H1 (cell line): ENCODE results near the gene STK32A. TPM values are rescaled to one million over a fixed set of nuclear protein-coding genes. Genes with fewer than 3 reads are reported as not detected.

Experiments
- ATF3 ChIP-seq: IDR thresholded peaks from 2 replicates; pipeline ENCODE4 v1.6.1; 2011; ENCODE audit warnings: low read depth, mild to moderate bottlenecking, low read length; ENCODE audit not compliant: insufficient read depth
- HDAC2 ChIP-seq, 2 experiments: fragments of 300-600 bp in 1 of 2; sonication (generic) in 1 of 2; IDR thresholded peaks; 2 replicates each; pipeline ENCODE4 v1.6.1; 2011 to 2012; ENCODE audit warnings: low read depth in 2 of 2, low read length in 2 of 2, mild to moderate bottlenecking in 2 of 2, moderate library complexity in 2 of 2, borderline replicate concordance in 1 of 2, inconsistent platforms in 1 of 2
- KDM1A ChIP-seq: fragments of 200-600, 300-600 bp; sonication (generic); IDR thresholded peaks from 2 replicates; pipeline ENCODE4 v1.7.1; 2016; ENCODE audit warnings: mild to moderate bottlenecking, low read length, borderline replicate concordance
- POLR2AphosphoS5 ChIP-seq: IDR thresholded peaks from 2 replicates; pipeline ENCODE4 v1.6.1; 2011; ENCODE audit warnings: low read depth, low read length
- RNF2 ChIP-seq: fragments of 200-900, 300-1000 bp; sonication (generic); IDR thresholded peaks from 2 replicates; pipeline ENCODE4 v1.7.1; 2016; ENCODE audit warnings: borderline replicate concordance, low read depth, mild to moderate bottlenecking, antibody characterized with exemption, low read length; ENCODE audit not compliant: poor library complexity, severe bottlenecking; ENCODE audit errors: missing control alignments
- SUZ12 ChIP-seq: fragments of 200-600 bp; sonication (generic); IDR thresholded peaks from 2 replicates; pipeline ENCODE4 v1.6.1; 2012; ENCODE audit warnings: mild to moderate bottlenecking, inconsistent platforms, low read length, moderate library complexity, mixed read lengths
- polyA plus RNA-seq, 7 experiments: library from polyadenylated mRNA; depleted of rRNA in 3 of 7; stranded (reverse) in 5 of 7; unstranded in 2 of 7; fragments of >200 nt in 5 of 7; fragments of 200-250 nt in 2 of 7; gene quantifications; 1 replicate in 5 of 7; 2 replicates in 1 of 7; 4 replicates in 1 of 7; pipeline versions ENCODE4 v1.2.1 to v1.2.3, GENCODE V29; 2011 to 2013; ENCODE audit warnings: missing spikeins in 2 of 7, mixed read lengths in 2 of 7
- total RNA-seq: library from RNA; stranded (reverse); fragmentation: NEBNext Ultra II Directional; extraction: Animal tissue kit (Norgen Biotek cat#: 25700); gene quantifications from 2 replicates; pipeline ENCODE4 v1.2.1, GENCODE V29; 2021

STK32A gene
- total and polyA plus RNA-seq, 2 of the 8 experiments (the other 6 are each of a cell fraction or from before 2014, with no cell fraction given): 1.3 to 2.5 TPM

- no peak for TF ChIP-seq HDAC2 (IDR thresholded peaks at IDR 0.05; ENCODE audit: borderline replicate concordance in 1 of 2, low read depth in 2 of 2, low read length in 2 of 2)
- no peak for TF ChIP-seq KDM1A
- TF ChIP-seq POLR2AphosphoS5: no peak
- TF ChIP-seq SUZ12: no peak
- TF ChIP-seq ATF3: no peak
- TF ChIP-seq RNF2: no peak
- TF ChIP-seq, all 59 proteins: peak for 0
Measured at GRCh38 chr5:147287110-147287509, 52.3 kb downstream of the STK32A start (continued).
